Gastroesophageal sphincter (tissue), 4 donors: ENCODE measurements around the gene TLE2. TPM values are rescaled to one million over a fixed set of nuclear protein-coding genes. Genes with fewer than 3 reads are reported as not detected.
A peak's percentile ranks its signal among the peaks of the same experiment; 100 is the strongest.

Source experiments
- ATAC-seq: fragments of 150-250 bp; one replicate; pipeline ENCODE4 v1.9.1; 2016; ENCODE audit warnings: mild to moderate bottlenecking, moderate library complexity
- H3K27ac ChIP-seq, 4 donors: fragments of 200-600 bp; sonication (generic) in 3 of 4; 1 replicate in 3 of 4; 2 replicates in 1 of 4; pipeline ENCODE4 v1.5.1; 2016 to 2019
- H3K27me3 ChIP-seq: fragments of 200-600 bp; sonication (generic); one replicate; pipeline ENCODE4 v1.5.1; 2019
- H3K36me3 ChIP-seq, 2 donors: fragments of 200-600 bp; sonication (generic); one replicate each; pipeline ENCODE4 v1.5.1; 2019; ENCODE audit warnings: control low read depth in 1 of 2
- H3K4me1 ChIP-seq, 3 donors: fragments of 200-600 bp; sonication (generic); 1 replicate in 2 of 3; 2 replicates in 1 of 3; pipeline ENCODE4 v1.5.1; 2016 to 2019; ENCODE audit warnings: control low read depth in 2 of 3
- H3K4me3 ChIP-seq, 2 donors: fragments of 200-600 bp; sonication (generic); one replicate each; pipeline ENCODE4 v1.5.1; 2019; ENCODE audit warnings: mild to moderate bottlenecking in 1 of 2, moderate library complexity in 1 of 2
- H3K9me3 ChIP-seq, 3 donors: fragments of 200-600 bp; sonication (generic); one replicate each; pipeline ENCODE4 v1.5.1; 2017 to 2019; ENCODE audit warnings: control low read depth in 2 of 3
- CTCF ChIP-seq, 4 experiments: fragments of 200-600 bp in 2 of 4; fragments of 450-650 bp in 2 of 4; sonication (generic) in 1 of 4; IDR thresholded peaks; one replicate each; pipeline ENCODE4 v1.5.1; 2017 to 2019; ENCODE audit warnings: antibody characterized with exemption in 4 of 4, mild to moderate bottlenecking in 2 of 4, moderate library complexity in 2 of 4
- EP300 ChIP-seq: sonication (generic); formaldehyde crosslinking; IDR thresholded peaks from one replicate; pipeline ENCODE4 v1.6.1; 2017; ENCODE audit warnings: antibody characterized with exemption, mild to moderate bottlenecking
- POLR2A ChIP-seq, 2 donors: fragments of 450-650 bp; IDR thresholded peaks; one replicate each; pipeline ENCODE4 v1.6.1; 2017; ENCODE audit warnings: antibody characterized with exemption in 2 of 2, mild to moderate bottlenecking in 2 of 2, moderate library complexity in 1 of 2
- POLR2AphosphoS5 ChIP-seq: sonication (generic); formaldehyde crosslinking; IDR thresholded peaks from one replicate; pipeline ENCODE4 v1.6.1; 2017; ENCODE audit warnings: antibody characterized with exemption
- WGBS, 2 donors: methylation state at CpG; one replicate each; pipeline ENCODE4 v1.1.5; 2018; ENCODE audit warnings: low coverage in 1 of 2; 5-methylcytosine and 5-hydroxymethylcytosine counted together
- total RNA-seq, 4 donors: library from RNA; depleted of rRNA; stranded (reverse); fragments of >200 nt; gene quantifications; one replicate each; pipeline ENCODE4 v1.1.0, GENCODE V29; 2016

Gene TLE2
- total RNA-seq, 4 donors from 2014 or later, result 27.1 to 46.1 (median 34.4) TPM

DNA sequence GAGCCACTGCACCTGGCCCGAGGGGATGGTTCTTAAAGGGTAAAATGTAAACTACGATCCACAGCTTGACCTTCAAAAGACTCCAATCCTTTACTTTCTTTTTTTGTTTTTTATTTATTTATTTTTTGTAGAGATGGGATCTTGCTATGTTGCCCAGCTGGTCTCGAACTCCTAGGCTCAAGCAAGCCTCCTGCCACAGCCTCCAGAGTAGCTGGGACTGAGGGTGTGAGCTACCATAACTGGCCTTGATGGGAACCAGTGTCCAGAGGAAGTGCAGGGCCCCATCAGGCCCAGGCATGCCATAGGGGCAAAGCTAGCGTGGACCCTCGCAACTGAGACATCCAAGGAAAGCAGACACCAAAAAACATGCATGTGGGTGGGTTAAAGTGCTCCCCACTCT, 66.0 kb downstream of the TLE2 start:
- Histone ChIP-seq H3K27ac (no peak overlapping the region), H3K4me3 (no peak overlapping the region), H3K36me3 (no peaks in the 10 kb centered on the region), H3K27me3 (no peaks in the 10 kb centered on the region), H3K4me1 (peaks cover 0 to 13% (median 0%) of the 10 kb centered on the region in 3 donors), H3K9me3 (no peaks in the 10 kb centered on the region)
- TF ChIP-seq EP300 (no peak), POLR2AphosphoS5 (no peak), CTCF (IDR thresholded peaks at IDR 0.05) (no peak), POLR2A (IDR thresholded peaks at IDR 0.05) (no peak)
- 79 to 82% methylated on average over 2 to 4 of the region's 5 CpGs for WGBS, 2 donors
- no peak for ATAC-seq

DNA sequence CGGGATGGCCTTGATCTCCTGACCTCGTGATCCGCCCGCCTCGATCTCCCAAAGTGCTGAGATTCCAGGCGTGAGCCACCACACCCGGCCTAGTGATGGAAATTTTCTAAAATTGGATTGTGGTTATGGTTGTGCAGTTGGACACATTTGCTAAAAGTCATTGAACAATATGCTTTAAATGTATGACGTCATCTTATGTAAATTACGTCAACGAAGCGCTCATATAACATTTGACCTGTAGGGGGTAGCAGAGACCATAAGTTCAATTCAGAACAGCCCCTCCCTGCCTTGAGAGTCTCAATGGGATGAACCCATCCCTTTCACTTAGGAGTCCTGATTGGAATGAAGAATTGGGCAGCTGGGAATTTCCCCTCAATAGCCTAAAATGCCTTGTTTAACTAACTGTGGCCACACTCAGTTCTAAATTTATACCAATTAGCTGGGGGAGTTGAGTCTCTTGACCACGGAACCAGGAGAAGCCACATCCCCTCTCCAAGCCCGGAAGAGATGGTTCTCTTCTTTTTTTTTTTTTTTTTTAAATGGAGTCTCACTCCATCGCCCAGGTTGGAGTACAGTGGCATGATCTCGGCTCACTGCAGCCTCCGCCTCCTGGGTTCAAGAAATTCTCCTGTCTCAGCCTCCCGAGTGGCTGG, 66.9 kb downstream of the TLE2 start:
- peak in 3 of 4 experiments; percentile 74 to 97 (median 95) for TF ChIP-seq CTCF (IDR thresholded peaks at IDR 0.05)
- TF ChIP-seq POLR2A (IDR thresholded peaks at IDR 0.05), result no peak
- peak; percentile 19 for TF ChIP-seq POLR2AphosphoS5
- Histone ChIP-seq H3K27ac (no peak overlapping the region), H3K27me3 (no peaks in the 10 kb centered on the region), H3K4me1 (peaks cover 0 to 10% (median 0%) of the 10 kb centered on the region in 3 donors), H3K4me3 (peak overlapping the region in 1 of 2 donors; percentile 31), H3K36me3 (no peaks in the 10 kb centered on the region), H3K9me3 (no peaks in the 10 kb centered on the region)
- WGBS, 2 donors, result 17 to 22% methylated on average over 6 to 13 of the region's 17 CpGs
- ATAC-seq, result peak; percentile 81

- H3K9me3 ChIP-seq, result no peaks in the 10 kb centered on the region
- no peak for TF ChIP-seq POLR2A (IDR thresholded peaks at IDR 0.05)
- TF ChIP-seq CTCF (IDR thresholded peaks at IDR 0.05), result no peak
- TF ChIP-seq POLR2AphosphoS5, result no peak
- TF ChIP-seq EP300, result no peak
- 55 to 68% methylated on average over 2 to 7 of the region's 12 CpGs for WGBS, 2 donors
Measured at GRCh38 chr19:2960120-2960519, 69.0 kb downstream of the TLE2 start.

GRCh38 chr19:2957160-2957559, 71.9 kb downstream of the TLE2 start:
- peaks cover 0 to 17% (median 0%) of the 10 kb centered on the region in 3 donors for H3K4me1 ChIP-seq
- H3K4me3 ChIP-seq, result no peak overlapping the region
- ATAC-seq, result no peak
- H3K9me3 ChIP-seq, result no peaks in the 10 kb centered on the region
- no peak overlapping the region for H3K27ac ChIP-seq
- H3K27me3 ChIP-seq, result no peaks in the 10 kb centered on the region
- 90 to 94% methylated on average over 3 to 5 of the region's 5 CpGs for WGBS, 2 donors
- TF ChIP-seq EP300 (no peak), POLR2A (IDR thresholded peaks at IDR 0.05) (no peak), CTCF (IDR thresholded peaks at IDR 0.05) (no peak), POLR2AphosphoS5 (no peak)
- H3K36me3 ChIP-seq, result no peaks in the 10 kb centered on the region

More at GRCh38 chr19:2960120-2960519, 69.0 kb downstream of the TLE2 start:
- Histone ChIP-seq H3K4me1 (peaks cover 0 to 10% (median 0%) of the 10 kb centered on the region in 3 donors), H3K36me3 (no peaks in the 10 kb centered on the region), H3K27ac (no peak overlapping the region), H3K27me3 (no peaks in the 10 kb centered on the region), H3K4me3 (no peak overlapping the region)
- ATAC-seq, result no peak

DNA sequence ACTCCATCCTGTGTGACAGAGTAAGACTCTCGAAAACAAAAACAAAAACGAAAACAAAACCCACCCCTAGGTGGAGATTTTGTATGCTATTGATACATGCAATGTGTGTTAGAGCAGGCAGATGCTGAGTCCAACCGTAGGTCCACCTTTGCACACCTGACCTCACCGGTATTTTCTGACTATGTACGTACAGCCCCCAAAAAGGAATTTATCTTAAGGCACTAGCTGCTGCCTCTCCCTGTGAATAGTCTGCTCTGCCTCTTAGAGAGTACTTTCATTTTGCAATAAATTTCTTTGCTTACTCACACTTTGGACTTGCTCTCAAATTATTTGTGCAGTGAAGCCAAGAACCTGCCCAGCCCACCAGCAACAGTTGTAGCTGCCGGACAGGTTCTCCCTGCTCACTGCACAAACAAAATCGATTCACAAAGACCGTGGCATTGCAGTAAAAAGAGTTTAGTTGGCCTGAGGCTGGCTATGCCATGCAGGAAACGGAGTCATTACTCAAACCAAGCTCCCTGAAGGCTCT, 76.1 kb downstream of the TLE2 start:
- 9 to 26% methylated on average over 7 of the region's 9 CpGs for WGBS, 2 donors
- ATAC-seq, result no peak
- no peaks in the 10 kb centered on the region for H3K27me3 ChIP-seq
- peak overlapping the region in 2 of 4 donors; percentile 11 to 33 for H3K27ac ChIP-seq
- H3K9me3 ChIP-seq, result no peaks in the 10 kb centered on the region
- TF ChIP-seq POLR2AphosphoS5, result no peak
- TF ChIP-seq POLR2A (IDR thresholded peaks at IDR 0.05), result no peak
- TF ChIP-seq EP300, result no peak
- TF ChIP-seq CTCF (IDR thresholded peaks at IDR 0.05), result no peak
- no peaks in the 10 kb centered on the region for H3K36me3 ChIP-seq
- peak overlapping the region in 1 of 2 donors; percentile 0 for H3K4me3 ChIP-seq
- peaks cover 0 to 24% (median 6%) of the 10 kb centered on the region in 3 donors for H3K4me1 ChIP-seq
